ENCODE results near the gene PDE3B. TPM values are rescaled to one million over a fixed set of nuclear protein-coding genes. Genes with fewer than 3 reads are reported as not detected.
"Not testable (repeated sequence)": the region's sequence is repeated elsewhere in the genome, so short reads cannot be mapped to it uniquely, and the experiment has no call there.

Gene PDE3B
- 10 to 100 TPM; 14.0 to 30.5 (median 18.0) TPM for total RNA-seq

GRCh38 chr11:14643697-14644225, at the start of gene PDE3B:
Gene PDE3B (plus strand): TSS chr11:14643804. CDS start chr11:14644076, 272 bp downstream.
- DNase-seq, result peak; percentile 75 to 93 (median 86)

GRCh38 chr11:14595261-14595660, 48.3 kb upstream of the PDE3B start:
- H3K27me3 ChIP-seq, H3K9me3 ChIP-seq, H3K4me1 ChIP-seq, H3K4me3 ChIP-seq, H3K36me3 ChIP-seq, H3K27ac ChIP-seq, DNase-seq: not testable (repeated sequence)

More at GRCh38 chr11:14643697-14644225, at the start of gene PDE3B:
- H3K9me3 ChIP-seq, result no peaks in the 10 kb centered on the region
- no peaks in the 10 kb centered on the region for H3K27me3 ChIP-seq
- peaks cover 0 to 6% (median 2%) of the 10 kb centered on the region in 4 donors for H3K4me1 ChIP-seq
- peak within 1 kb of the TSS; percentile 86 to 93 (median 92) for H3K27ac ChIP-seq
- peak within 1 kb of the TSS; percentile 86 to 98 (median 93) for H3K4me3 ChIP-seq
- TF ChIP-seq CTCF (IDR thresholded peaks at IDR 0.05) (no peak), POLR2A (IDR thresholded peaks at IDR 0.05) (peak; percentile 50 to 63)
- H3K36me3 ChIP-seq, result no peaks in the 10 kb centered on the region

GRCh38 chr11:14607713-14608112, 35.9 kb upstream of the PDE3B start:
- Histone ChIP-seq H3K27ac (no peak overlapping the region), H3K9me3 (no peaks in the 10 kb centered on the region)

GRCh38 chr11:14609902-14610301, 33.7 kb upstream of the PDE3B start:
- Histone ChIP-seq H3K27me3 (no peaks in the 10 kb centered on the region), H3K9me3 (no peaks in the 10 kb centered on the region), H3K27ac (no peak overlapping the region), H3K4me3 (no peak overlapping the region), H3K36me3 (no peaks in the 10 kb centered on the region), H3K4me1 (no peaks in the 10 kb centered on the region)
- TF ChIP-seq CTCF (IDR thresholded peaks at IDR 0.05), result no peak
- no peak for TF ChIP-seq POLR2A (IDR thresholded peaks at IDR 0.05)
- no peak for DNase-seq

More at GRCh38 chr11:14607713-14608112, 35.9 kb upstream of the PDE3B start:
- H3K36me3 ChIP-seq, result no peaks in the 10 kb centered on the region
- no peaks in the 10 kb centered on the region for H3K27me3 ChIP-seq
- no peaks in the 10 kb centered on the region for H3K4me1 ChIP-seq
- TF ChIP-seq POLR2A (IDR thresholded peaks at IDR 0.05) (no peak), CTCF (IDR thresholded peaks at IDR 0.05) (no peak)
- no peak for DNase-seq
- no peak overlapping the region for H3K4me3 ChIP-seq

GRCh38 chr11:14611939-14612338, 31.7 kb upstream of the PDE3B start:
- no peak overlapping the region for H3K4me3 ChIP-seq
- no peaks in the 10 kb centered on the region for H3K4me1 ChIP-seq
- H3K36me3 ChIP-seq, result no peaks in the 10 kb centered on the region
- DNase-seq, result no peak
- no peaks in the 10 kb centered on the region for H3K27me3 ChIP-seq
- no peak for TF ChIP-seq POLR2A (IDR thresholded peaks at IDR 0.05)
- TF ChIP-seq CTCF (IDR thresholded peaks at IDR 0.05), result no peak
- H3K9me3 ChIP-seq, result no peaks in the 10 kb centered on the region
- H3K27ac ChIP-seq, result no peak overlapping the region

GRCh38 chr11:14612694-14613093, 30.9 kb upstream of the PDE3B start:
- no peak overlapping the region for H3K27ac ChIP-seq
- no peak overlapping the region for H3K4me3 ChIP-seq
- no peaks in the 10 kb centered on the region for H3K36me3 ChIP-seq
- TF ChIP-seq POLR2A (IDR thresholded peaks at IDR 0.05), result no peak
- no peak for TF ChIP-seq CTCF (IDR thresholded peaks at IDR 0.05)
- H3K27me3 ChIP-seq, result no peaks in the 10 kb centered on the region
- H3K9me3 ChIP-seq, result no peaks in the 10 kb centered on the region
- peaks cover 0 to 2% (median 0%) of the 10 kb centered on the region in 4 donors for H3K4me1 ChIP-seq
- DNase-seq, result no peak
